Urinary bladder (tissue), 4 donors: ENCODE measurements around the gene SIRT5. TPM values are rescaled to one million over a fixed set of nuclear protein-coding genes. Genes with fewer than 3 reads are reported as not detected.

Experiments used
- DNase-seq: peaks from one replicate; pipeline ENCODE4 v3.0.0-alpha.2; 2015; ENCODE audit errors: extremely low spot score
- H3K27ac ChIP-seq: one replicate; pipeline ENCODE4 v1.5.1; 2013; ENCODE audit warnings: low read depth, mild to moderate bottlenecking, moderate library complexity
- H3K36me3 ChIP-seq: one replicate; pipeline ENCODE4 v1.6.1; 2013; ENCODE audit warnings: mild to moderate bottlenecking, moderate library complexity; ENCODE audit not compliant: insufficient read depth
- H3K4me1 ChIP-seq: one replicate; pipeline ENCODE4 v1.6.1; 2013; ENCODE audit warnings: mild to moderate bottlenecking, moderate library complexity; ENCODE audit not compliant: insufficient read depth
- H3K4me3 ChIP-seq: one replicate; pipeline ENCODE4 v1.5.1; 2013; ENCODE audit warnings: low read depth, low read length
- WGBS: extraction: QIAGEN DNeasy Blood & Tissue Kit; methylation state at CpG from one replicate; pipeline ENCODE4 v1.1.7; 2013; 5-methylcytosine and 5-hydroxymethylcytosine counted together
- polyA plus RNA-seq: library from polyadenylated mRNA; stranded (reverse); fragments of 200-250 nt; gene quantifications from one replicate; pipeline ENCODE4 v1.2.3, GENCODE V29; 2013
- total RNA-seq: library from RNA; depleted of rRNA; stranded (reverse); fragments of >200 nt; gene quantifications from one replicate; pipeline ENCODE4 v1.2.3, GENCODE V29; 2014
- donor health status: healthy with polysubstance abuse.
- donor health status: healthy.

SIRT5 gene
- total and polyA plus RNA-seq, 2 donors, result 7.2 to 16.4 TPM

DNA sequence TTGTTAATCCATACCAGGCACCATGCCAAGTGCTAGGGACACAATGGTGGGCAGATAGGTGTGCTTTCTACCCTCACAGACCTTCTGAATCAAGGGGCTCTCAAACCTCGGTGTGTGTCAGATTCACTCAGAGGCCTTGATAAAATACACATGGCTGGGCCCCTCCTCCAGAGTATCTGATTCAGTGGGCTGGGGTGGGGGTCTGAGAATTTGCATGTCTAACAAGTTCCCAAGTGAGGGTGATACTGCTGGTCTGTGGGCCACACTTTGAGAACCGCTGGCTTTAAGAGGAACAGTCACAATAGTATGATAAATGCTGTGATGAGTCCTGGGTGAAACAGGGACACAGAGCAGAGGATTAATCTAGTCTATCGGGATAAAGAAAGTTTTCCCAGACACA, 35.8 kb upstream of the SIRT5 start:
- no peaks in the 10 kb centered on the region for H3K36me3 ChIP-seq
- H3K4me3 ChIP-seq, result no peak overlapping the region
- H3K4me1 ChIP-seq, result no peaks in the 10 kb centered on the region
- DNase-seq, result no peak
- no peak overlapping the region for H3K27ac ChIP-seq
- 61% methylated on average over 3 of the region's 3 CpGs for WGBS

DNA sequence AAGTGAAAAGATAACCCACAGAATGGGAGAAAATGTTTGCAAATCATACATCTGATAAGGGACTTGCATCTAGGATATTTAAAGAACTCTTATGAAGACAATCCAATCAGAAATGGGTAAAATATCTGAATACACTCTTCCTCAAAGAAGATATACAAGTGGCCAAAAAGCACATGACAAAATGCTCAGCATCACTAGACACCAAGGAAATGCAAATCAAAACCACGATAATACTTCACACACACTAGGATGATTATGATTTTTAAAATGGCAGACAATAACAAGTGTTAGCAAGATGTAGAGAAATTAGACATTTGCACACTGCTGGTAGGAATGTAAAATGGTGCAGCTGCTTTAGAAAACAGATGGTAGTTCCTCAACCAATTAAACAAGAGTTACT, 34.8 kb upstream of the SIRT5 start:
- DNase-seq, result no peak
- Histone ChIP-seq H3K27ac (no peak overlapping the region), H3K4me3 (no peak overlapping the region), H3K4me1 (no peaks in the 10 kb centered on the region), H3K36me3 (no peaks in the 10 kb centered on the region)
- WGBS, result 96% methylated on average over 1 of the region's 1 CpG

DNA sequence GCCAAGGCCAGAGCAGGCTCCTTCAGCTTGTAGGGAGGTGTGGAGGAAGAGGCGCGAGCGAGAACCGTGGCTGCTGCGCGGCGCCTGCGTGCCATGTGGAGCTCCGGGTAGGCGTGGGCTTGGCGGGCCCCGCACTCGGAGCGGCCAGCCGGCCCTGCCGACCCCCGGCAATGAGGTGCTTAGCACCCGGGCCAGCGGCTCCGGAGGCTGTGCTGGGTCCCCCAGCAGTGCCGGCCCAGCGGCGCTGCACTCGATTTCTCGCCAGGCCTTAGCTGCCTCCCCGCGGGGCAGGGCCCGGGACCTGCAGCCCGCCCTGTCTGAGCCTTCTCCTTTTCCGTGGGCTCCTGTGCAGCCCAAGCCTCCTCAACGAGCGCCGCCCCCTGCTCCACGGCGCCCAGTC, 32.9 kb upstream of the SIRT5 start:
- Histone ChIP-seq H3K27ac (no peak overlapping the region), H3K4me3 (no peak overlapping the region), H3K4me1 (no peaks in the 10 kb centered on the region), H3K36me3 (no peaks in the 10 kb centered on the region)
- DNase-seq, result no peak
- WGBS, result 97% methylated on average over 35 of the region's 35 CpGs

DNA sequence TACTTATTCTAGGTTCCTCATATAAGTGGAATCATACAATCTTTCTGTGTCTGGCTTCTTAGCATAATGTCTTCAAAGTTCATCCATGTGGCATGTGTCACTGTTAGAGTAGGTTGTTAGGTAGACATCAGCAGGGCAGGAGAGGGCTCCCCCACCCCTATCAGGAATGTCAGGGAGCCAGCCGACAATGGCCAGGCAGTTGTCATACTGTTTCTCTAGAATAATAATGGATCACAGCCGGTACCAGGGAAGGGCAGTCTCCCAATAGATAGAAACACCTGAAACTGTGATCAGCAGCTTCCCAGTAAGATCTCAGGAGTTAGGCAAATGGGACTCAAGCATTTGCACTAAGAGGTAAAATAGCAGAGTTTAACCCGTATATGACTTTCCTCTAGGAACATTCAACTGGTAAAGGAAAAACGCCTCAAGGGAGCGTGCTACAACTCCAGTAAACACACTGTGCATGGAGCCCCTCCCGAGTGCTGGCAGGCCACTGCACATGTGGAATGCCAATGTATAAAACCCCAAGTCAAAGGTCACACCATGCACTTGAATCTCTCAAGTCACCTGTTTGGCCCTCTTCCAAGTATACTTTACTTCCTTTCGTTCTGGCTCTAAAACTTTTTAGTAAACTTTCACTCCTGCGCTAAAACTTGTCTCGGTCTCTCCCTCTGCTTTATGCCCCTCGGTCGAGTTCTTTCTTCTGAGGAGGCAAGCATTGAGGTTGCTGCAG, 29.8 kb upstream of the SIRT5 start:
- no peak for DNase-seq
- H3K27ac ChIP-seq, result no peak overlapping the region
- no peaks in the 10 kb centered on the region for H3K4me1 ChIP-seq
- H3K36me3 ChIP-seq, result no peaks in the 10 kb centered on the region
- H3K4me3 ChIP-seq, result no peak overlapping the region
- 84% methylated on average over 11 of the region's 11 CpGs for WGBS

DNA sequence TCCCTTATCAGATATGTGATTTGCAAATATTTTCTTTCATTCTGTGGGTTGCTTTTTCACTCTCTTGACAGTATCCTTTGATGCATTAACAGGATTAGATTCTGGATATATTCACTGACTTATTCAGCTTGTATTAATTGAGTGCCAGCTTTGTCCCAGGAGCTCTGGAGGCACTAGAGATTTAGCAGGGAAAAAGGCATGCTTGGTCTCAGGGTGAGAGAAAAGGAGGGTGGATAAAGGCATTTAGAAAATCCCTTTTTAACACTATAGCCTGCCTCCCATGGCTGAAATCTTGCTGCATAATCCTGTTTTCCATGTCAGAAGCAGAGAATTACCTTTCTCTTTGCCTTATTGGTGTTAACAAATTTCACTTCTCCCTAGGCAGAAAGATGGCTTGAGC, 28.5 kb upstream of the SIRT5 start:
- H3K36me3 ChIP-seq, result no peaks in the 10 kb centered on the region
- DNase-seq, result no peak
- H3K27ac ChIP-seq, result no peak overlapping the region
- no peak overlapping the region for H3K4me3 ChIP-seq
- no peaks in the 10 kb centered on the region for H3K4me1 ChIP-seq

DNA sequence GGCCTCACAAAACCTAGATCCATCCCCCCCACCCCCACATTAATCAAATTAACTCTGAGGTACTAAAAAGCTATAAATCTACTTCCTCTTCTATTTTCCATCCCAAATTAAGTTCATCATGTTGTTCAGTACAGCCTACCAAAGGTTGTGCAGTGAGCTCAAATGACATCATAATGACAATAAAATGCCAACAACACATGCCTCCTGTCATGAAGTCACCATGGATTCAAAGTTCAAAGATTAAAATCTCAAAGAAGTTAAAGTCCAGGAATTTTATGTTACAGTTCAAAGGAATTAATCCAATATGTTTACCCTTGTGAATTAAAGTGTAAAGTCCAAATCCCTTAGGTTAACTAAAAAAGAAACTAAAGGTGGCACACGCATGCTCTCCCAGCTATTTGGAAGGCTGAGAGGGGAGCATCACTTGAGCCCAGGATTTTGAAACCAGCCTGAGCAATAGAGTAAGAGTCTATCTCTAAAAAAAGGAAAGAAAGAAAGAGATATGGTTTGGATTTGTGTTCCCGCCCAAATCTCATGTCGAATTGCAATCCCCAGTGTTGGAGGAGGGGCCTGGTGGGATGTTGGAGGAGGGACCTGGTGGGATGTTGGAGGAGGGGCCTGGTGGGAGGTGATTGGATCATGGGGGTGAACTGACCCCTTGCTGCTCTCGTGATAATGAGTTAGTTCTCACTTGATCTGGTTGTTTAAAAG, 25.7 kb upstream of the SIRT5 start:
- Histone ChIP-seq H3K4me1 (no peaks in the 10 kb centered on the region), H3K36me3 (no peaks in the 10 kb centered on the region), H3K4me3 (no peak overlapping the region), H3K27ac (no peak overlapping the region)
- WGBS, result 61% methylated on average over 4 of the region's 4 CpGs
- DNase-seq, result no peak

DNA sequence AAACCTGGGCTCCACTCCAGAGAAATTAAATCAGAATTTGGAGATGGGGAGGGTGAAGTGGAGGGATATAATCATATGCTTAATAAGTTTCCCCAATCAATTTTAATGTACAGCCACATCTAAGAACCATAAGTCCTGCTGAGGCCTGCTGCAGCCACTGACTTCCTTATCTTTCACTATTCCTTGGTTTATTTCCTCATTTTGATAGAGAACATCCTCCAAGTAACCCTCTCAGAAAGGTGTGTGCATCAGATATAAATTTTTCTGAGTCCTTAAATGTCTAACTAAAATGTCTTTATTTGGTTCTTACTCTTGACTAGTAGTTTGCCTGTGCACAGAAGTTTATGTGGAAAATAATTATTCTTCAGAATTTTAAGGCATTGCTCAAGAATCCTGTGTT, 23.7 kb upstream of the SIRT5 start:
- no peaks in the 10 kb centered on the region for H3K36me3 ChIP-seq

DNA sequence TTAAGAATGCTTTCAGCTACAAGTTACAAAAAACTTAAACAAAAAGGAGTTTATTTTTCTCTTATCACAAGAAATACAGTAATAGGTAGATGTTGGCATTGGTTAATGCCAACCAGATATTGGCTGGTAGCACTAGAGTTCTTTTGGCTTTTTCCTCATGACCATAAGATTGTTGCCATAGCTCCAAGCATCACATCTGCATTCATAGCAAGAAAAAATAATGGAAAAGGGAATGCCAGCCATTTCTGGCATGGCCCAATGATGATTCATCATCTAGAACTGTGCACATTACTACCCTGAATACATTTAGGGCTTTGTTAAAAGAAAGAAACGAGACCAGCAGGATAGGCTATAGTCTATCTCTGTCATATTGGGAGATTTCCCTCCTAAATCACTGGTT, 20.8 kb upstream of the SIRT5 start:
- H3K4me3 ChIP-seq, result no peak overlapping the region
- H3K4me1 ChIP-seq, result no peaks in the 10 kb centered on the region
- H3K36me3 ChIP-seq, result no peaks in the 10 kb centered on the region
- 94% methylated on average over 1 of the region's 1 CpG for WGBS
- no peak for DNase-seq
- H3K27ac ChIP-seq, result no peak overlapping the region

More for the DNA sequence above, 23.7 kb upstream of the SIRT5 start:
- DNase-seq, result no peak
- no peaks in the 10 kb centered on the region for H3K4me1 ChIP-seq
- no peak overlapping the region for H3K4me3 ChIP-seq
- H3K27ac ChIP-seq, result no peak overlapping the region

DNA sequence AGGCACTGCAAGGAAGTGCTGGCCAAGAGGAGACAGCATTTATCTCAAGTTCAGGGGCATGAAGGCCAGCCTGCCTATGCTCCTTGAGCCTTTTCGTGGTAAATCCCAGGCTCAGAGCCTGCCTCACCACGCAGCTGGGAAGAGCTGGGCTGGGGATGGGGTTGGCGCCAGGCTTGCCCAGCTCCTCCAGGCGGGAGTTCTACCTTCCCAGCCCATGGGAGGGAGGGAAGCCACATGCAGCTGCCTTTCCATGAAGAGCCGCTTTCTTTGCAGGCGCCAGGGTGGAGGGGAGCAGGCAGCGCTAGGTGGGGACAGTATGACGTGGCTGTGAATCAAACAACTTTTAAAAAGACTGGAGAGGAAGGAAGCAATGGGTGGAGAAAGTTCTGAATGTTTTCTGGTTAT, 19.5 kb upstream of the SIRT5 start:
- WGBS, result 30% methylated on average over 8 of the region's 8 CpGs
- no peak overlapping the region for H3K27ac ChIP-seq
- no peaks in the 10 kb centered on the region for H3K4me1 ChIP-seq
- H3K36me3 ChIP-seq, result no peaks in the 10 kb centered on the region
- DNase-seq, result no peak
- H3K4me3 ChIP-seq, result no peak overlapping the region

DNA sequence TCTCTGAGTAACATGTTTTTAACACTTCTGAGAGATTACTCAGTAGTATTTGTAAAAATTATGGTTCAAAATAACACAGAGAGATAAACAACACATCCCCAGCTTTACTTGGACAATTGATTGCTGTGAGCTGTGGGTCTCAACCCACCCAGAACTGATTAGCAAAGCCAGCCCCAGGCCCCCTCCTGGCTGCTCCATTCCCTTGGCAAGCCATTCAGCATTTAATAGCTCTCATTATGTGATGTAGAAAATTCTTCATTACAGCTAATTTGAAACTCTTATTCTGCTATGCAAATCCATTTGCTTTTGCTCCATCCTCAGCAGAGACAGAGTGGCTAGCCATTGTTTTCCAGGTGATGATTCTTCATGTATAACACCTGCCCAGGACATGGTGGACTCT, 16.6 kb upstream of the SIRT5 start:
- Histone ChIP-seq H3K36me3 (no peaks in the 10 kb centered on the region), H3K4me3 (no peak overlapping the region), H3K27ac (no peak overlapping the region), H3K4me1 (no peaks in the 10 kb centered on the region)
- no peak for DNase-seq

DNA sequence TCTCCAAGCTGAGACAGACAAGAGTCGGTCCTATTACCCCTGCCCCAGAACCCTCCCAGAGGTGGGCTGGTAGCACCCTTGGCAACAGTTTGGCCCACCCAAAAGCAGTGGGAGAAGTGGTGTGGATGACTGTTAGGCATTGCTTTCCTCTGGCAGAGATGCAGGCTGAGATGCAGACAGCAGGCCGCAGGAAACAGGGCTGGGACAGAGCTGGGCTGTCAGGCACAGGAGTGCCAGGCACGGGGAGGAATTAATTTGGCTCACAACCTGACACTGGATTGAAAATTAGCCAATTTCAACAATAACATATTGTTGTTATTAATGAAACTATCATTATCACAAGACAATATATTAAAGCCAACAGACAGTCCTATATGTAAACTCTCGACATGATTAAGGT, 15.7 kb upstream of the SIRT5 start:
- H3K4me3 ChIP-seq, result no peak overlapping the region
- H3K27ac ChIP-seq, result no peak overlapping the region
- WGBS, result 65% methylated on average over 4 of the region's 4 CpGs
- no peaks in the 10 kb centered on the region for H3K4me1 ChIP-seq
- no peak for DNase-seq
- no peaks in the 10 kb centered on the region for H3K36me3 ChIP-seq

DNA sequence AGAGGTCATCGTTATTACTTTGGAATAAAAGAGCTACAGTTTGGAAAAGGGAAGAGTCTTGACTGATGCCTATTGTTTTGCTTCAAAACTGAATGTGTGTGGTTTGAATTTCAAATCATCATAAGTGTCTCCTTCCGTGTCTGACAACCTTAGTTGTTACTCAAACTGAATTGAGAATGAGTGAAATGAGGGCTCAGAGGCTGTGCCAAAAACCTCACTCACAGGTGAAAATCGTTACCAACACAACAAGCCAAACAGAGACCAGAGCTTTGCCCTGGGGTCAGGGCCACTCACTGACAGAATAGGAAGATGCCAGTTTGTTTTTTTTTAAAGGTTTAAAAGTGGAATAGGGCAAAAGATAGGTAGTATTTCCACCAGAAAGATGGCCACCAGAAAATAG, 15.2 kb upstream of the SIRT5 start:
- Histone ChIP-seq H3K4me1 (no peaks in the 10 kb centered on the region), H3K27ac (no peak overlapping the region), H3K36me3 (no peaks in the 10 kb centered on the region), H3K4me3 (no peak overlapping the region)
- 50% methylated on average over 3 of the region's 3 CpGs for WGBS
- no peak for DNase-seq

DNA sequence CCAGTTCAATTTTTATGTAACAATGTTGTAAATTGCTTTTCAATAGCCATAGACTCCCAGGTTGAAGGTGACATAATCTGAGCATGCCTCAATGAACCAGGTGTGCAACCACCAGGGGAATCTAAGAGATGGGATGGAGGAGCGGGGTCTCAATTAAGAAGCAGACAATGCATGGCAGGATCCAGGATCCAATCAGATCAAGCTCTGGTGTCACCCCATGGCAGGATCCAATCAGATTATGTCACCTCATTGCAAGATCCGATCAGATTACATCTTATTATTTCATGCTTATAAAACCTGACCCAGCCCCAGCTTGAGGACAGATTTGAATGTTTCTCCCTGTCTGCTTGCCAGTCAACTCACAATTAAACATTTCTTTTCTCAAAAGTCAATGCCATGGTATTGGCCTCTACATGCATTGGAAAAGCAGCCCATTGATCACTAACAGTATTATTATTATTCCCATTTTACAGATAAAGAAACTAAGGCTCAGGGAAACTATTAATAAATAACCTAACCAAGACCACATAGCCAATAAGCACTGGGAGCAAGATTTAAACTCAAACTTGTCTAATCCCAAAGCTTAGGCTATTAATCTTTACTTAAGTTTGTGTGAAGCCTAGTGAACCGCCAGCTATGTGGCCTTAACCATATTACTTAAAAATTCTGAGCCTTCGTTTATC, 14.3 kb upstream of the SIRT5 start:
- WGBS, result 91% methylated on average over 4 of the region's 4 CpGs

DNA sequence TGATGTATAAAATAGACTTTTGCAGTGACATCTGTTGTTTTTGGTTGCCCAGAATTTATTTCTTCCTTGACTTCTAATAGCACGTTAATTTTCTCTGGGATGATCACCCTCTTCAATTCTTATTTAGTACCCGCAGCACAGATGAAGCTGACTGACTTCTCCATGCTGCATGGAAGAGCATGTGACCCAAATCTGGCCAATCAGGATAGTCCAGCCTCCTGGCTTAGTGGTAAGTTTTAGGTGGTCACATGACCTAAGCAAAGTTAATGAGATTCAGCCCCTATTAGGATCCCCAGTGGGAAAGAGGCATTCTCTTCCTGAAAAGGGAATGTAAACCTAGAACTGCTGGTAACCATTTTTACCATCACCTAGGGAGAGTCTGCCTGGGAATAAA, 13.8 kb upstream of the SIRT5 start:
- 95% methylated on average over 2 of the region's 2 CpGs for WGBS

More for the DNA sequence above, 14.3 kb upstream of the SIRT5 start:
- Histone ChIP-seq H3K4me3 (no peak overlapping the region), H3K27ac (no peak overlapping the region), H3K4me1 (no peaks in the 10 kb centered on the region), H3K36me3 (no peaks in the 10 kb centered on the region)
- DNase-seq, result no peak

More for the DNA sequence above, 13.8 kb upstream of the SIRT5 start:
- DNase-seq, result no peak
- Histone ChIP-seq H3K4me3 (no peak overlapping the region), H3K4me1 (no peaks in the 10 kb centered on the region), H3K27ac (no peak overlapping the region), H3K36me3 (no peaks in the 10 kb centered on the region)
